Breast epithelium (tissue), 4 donors: ENCODE data around the gene CIBAR2. TPM values are rescaled to one million over a fixed set of nuclear protein-coding genes. Genes with fewer than 3 reads are reported as not detected.

Experiments
- DNase-seq, 2 donors: peaks; one replicate each; pipeline ENCODE4 v3.0.0-alpha.2; 2019; ENCODE audit warnings: low spot score in 2 of 2
- H3K27ac ChIP-seq, 2 donors: fragments of 200-600 bp; sonication (generic) in 1 of 2; one replicate each; pipeline ENCODE4 v1.5.1; 2016 to 2019; ENCODE audit warnings: mild to moderate bottlenecking in 1 of 2
- H3K27me3 ChIP-seq, 2 donors: fragments of 200-600 bp; sonication (generic) in 1 of 2; one replicate each; pipeline versions ENCODE4 v1.5.1 to v1.6.0; 2017 to 2019; ENCODE audit warnings: control low read depth in 1 of 2, mild to moderate bottlenecking in 1 of 2
- H3K36me3 ChIP-seq: fragments of 200-600 bp; one replicate; pipeline ENCODE4 v1.5.1; 2019
- H3K4me1 ChIP-seq, 2 donors: fragments of 200-600 bp; sonication (generic); one replicate each; pipeline ENCODE4 v1.5.1; 2016 to 2019; ENCODE audit warnings: control low read depth in 1 of 2
- H3K4me3 ChIP-seq, 3 donors: fragments of 200-600 bp; sonication (generic); 1 replicate in 2 of 3; 2 replicates in 1 of 3; pipeline ENCODE4 v1.5.1; 2016 to 2019; ENCODE audit warnings: mild to moderate bottlenecking in 3 of 3, moderate library complexity in 2 of 3
- H3K9me3 ChIP-seq, 2 donors: fragments of 200-600 bp; sonication (generic) in 1 of 2; one replicate each; pipeline ENCODE4 v1.5.1; 2016 to 2019; ENCODE audit warnings: control low read depth in 1 of 2
- CTCF ChIP-seq, 3 donors: fragments of 450-650 bp; IDR thresholded peaks; one replicate each; pipeline ENCODE4 v1.5.1; 2016 to 2017; ENCODE audit warnings: antibody characterized with exemption in 3 of 3, mild to moderate bottlenecking in 3 of 3, moderate library complexity in 3 of 3
- POLR2A ChIP-seq: fragments of 450-650 bp; IDR thresholded peaks from one replicate; pipeline ENCODE4 v1.6.1; 2016; ENCODE audit warnings: antibody characterized with exemption, mild to moderate bottlenecking, moderate library complexity
- POLR2AphosphoS5 ChIP-seq, 3 donors: sonication (generic); formaldehyde crosslinking; IDR thresholded peaks; one replicate each; pipeline ENCODE4 v1.6.1; 2017; ENCODE audit warnings: antibody characterized with exemption in 3 of 3
- intact Hi-C: fragments of 100-400 bp; cut with DNase I; formaldehyde crosslinking; loops from one replicate; pipeline ENCODE4 v1.15.1; 2023; ENCODE audit warnings: low total_unique reads
- total RNA-seq, 3 donors: library from RNA; depleted of rRNA; stranded (reverse); fragments of >200 nt; gene quantifications; one replicate each; pipeline ENCODE4 v1.1.0, GENCODE V29; 2016

Gene CIBAR2
- total RNA-seq, 3 donors from 2014 or later: not detected

- Histone ChIP-seq H3K27me3 (no peaks in the 10 kb centered on the region), H3K36me3 (no peaks in the 10 kb centered on the region), H3K4me3 (no peak overlapping the region), H3K27ac (no peak overlapping the region), H3K4me1 (no peaks in the 10 kb centered on the region), H3K9me3 (no peaks in the 10 kb centered on the region)
- no peak for DNase-seq
- TF ChIP-seq CTCF (IDR thresholded peaks at IDR 0.05) (no peak), POLR2AphosphoS5 (IDR thresholded peaks at IDR 0.05) (no peak), POLR2A (no peak)
- intact Hi-C loops: no loop called here
Observed at GRCh38 chr16:85156869-85157268, 44.6 kb upstream of the CIBAR2 start.

DNA sequence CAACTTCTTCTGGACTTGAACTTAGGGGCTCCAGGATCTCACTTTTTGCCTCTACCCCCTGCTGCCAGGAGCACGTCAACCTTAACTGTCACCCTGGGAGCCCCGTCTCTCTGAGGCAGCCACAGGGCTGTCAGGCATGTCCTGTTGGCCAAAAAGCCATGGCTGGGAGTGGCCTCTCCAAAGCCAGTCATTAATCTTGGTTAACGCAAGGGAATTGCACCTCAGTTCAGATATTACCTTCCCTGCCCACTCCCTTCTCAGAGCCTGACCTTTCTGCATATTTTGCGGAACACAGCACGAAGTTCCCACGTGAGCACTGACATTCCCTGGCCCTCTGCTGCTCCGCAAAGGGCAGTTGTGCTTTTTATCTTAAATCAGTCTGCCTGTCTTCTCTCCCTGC lies 44.2 kb upstream of the CIBAR2 start:
- no peak for TF ChIP-seq POLR2A
- TF ChIP-seq CTCF (IDR thresholded peaks at IDR 0.05): no peak
- TF ChIP-seq POLR2AphosphoS5 (IDR thresholded peaks at IDR 0.05): no peak

GRCh38 chr16:85153656-85154091 lies 41.4 kb upstream of the CIBAR2 start:
- peaks cover 5 to 22% of the 10 kb centered on the region in 2 donors for H3K4me1 ChIP-seq
- intact Hi-C loops: no loop called here
- no peak overlapping the region for H3K27ac ChIP-seq
- DNase-seq: no peak
- no peaks in the 10 kb centered on the region for H3K27me3 ChIP-seq
- TF ChIP-seq POLR2AphosphoS5 (IDR thresholded peaks at IDR 0.05): no peak
- TF ChIP-seq CTCF (IDR thresholded peaks at IDR 0.05): no peak
- TF ChIP-seq POLR2A: no peak
- no peaks in the 10 kb centered on the region for H3K36me3 ChIP-seq
- H3K9me3 ChIP-seq: no peaks in the 10 kb centered on the region
- H3K4me3 ChIP-seq: no peak overlapping the region

More for the DNA sequence above, 44.2 kb upstream of the CIBAR2 start:
- intact Hi-C loops: no loop called here
- no peak for DNase-seq
- H3K4me1 ChIP-seq: peaks cover 0 to 3% of the 10 kb centered on the region in 2 donors
- no peaks in the 10 kb centered on the region for H3K27me3 ChIP-seq
- no peak overlapping the region for H3K4me3 ChIP-seq
- H3K27ac ChIP-seq: no peak overlapping the region
- H3K36me3 ChIP-seq: no peaks in the 10 kb centered on the region
- no peaks in the 10 kb centered on the region for H3K9me3 ChIP-seq

GRCh38 chr16:85153046-85153445 lies 40.8 kb upstream of the CIBAR2 start:
- TF ChIP-seq POLR2A (no peak), POLR2AphosphoS5 (IDR thresholded peaks at IDR 0.05) (no peak), CTCF (IDR thresholded peaks at IDR 0.05) (no peak)
- no peak for DNase-seq
- intact Hi-C loops: no loop called here
- Histone ChIP-seq H3K27me3 (no peaks in the 10 kb centered on the region), H3K27ac (no peak overlapping the region), H3K36me3 (no peaks in the 10 kb centered on the region), H3K4me1 (peaks cover 5 to 22% of the 10 kb centered on the region in 2 donors), H3K4me3 (no peak overlapping the region), H3K9me3 (no peaks in the 10 kb centered on the region)

- Histone ChIP-seq H3K4me1 (peaks cover 5 to 25% of the 10 kb centered on the region in 2 donors), H3K4me3 (no peak overlapping the region), H3K27me3 (no peaks in the 10 kb centered on the region), H3K9me3 (no peaks in the 10 kb centered on the region), H3K36me3 (no peaks in the 10 kb centered on the region), H3K27ac (peak overlapping the region; percentile 73 to 76)
- TF ChIP-seq POLR2AphosphoS5 (IDR thresholded peaks at IDR 0.05) (no peak), CTCF (IDR thresholded peaks at IDR 0.05) (no peak), POLR2A (no peak)
- DNase-seq: no peak
- intact Hi-C loops: no loop called here
Observed at GRCh38 chr16:85152414-85153030, 40.2 kb upstream of the CIBAR2 start.
